HG02970 (cell line): Measurements from ENCODE around the gene CDIP1.

Source experiments
- ATAC-seq: cut with Tn5 transposase; IDR thresholded peaks from one replicate; pipeline ENCODE4 v1.9.1; 2021; ENCODE audit warnings: mild to moderate bottlenecking, moderate library complexity, moderate number of reproducible peaks; ENCODE audit not compliant: unreplicated experiment, low FRiP score

Gene CDIP1

DNA sequence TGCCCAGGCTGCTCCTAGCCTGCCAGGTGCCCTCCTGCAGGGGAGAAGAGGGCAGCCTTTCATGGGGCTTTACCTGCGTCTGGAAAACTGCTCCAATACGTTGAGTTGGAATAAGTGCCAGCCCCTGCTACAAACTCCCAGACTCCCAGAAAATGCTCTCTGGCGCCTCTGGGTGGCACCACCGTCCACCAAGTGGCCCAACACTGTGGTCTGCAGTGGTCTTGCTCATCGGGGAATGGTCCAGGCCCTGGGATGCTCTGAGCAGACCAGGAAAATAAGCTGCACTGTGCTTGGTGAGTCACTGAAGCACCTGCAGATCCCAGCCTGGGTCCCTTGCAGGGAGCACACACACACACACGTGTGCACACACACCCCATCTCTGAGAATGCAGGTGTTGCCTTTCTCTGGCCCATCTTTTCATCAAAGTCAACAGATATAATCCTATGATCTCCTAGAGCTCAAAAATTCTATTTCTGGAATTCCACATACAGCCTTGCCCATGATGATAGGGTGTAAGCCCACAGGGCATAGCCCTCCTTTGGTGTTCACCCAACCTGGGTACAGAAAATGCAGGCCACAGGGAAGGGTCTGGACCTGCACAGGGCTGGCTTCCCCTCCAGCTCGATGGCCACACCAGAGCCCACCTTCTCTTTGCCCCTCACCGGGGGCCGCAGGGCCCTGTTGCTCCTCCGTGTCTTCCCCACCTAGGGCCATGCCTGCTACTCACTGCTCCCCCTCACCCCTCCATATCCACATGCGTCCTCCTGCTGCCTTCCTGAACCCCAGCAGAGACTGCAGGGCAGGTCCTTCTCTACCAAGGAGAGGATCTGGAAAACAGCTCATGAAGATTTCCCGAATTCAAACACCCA is 20.5 kb downstream of the CDIP1 start:
- ATAC-seq = no peak

DNA sequence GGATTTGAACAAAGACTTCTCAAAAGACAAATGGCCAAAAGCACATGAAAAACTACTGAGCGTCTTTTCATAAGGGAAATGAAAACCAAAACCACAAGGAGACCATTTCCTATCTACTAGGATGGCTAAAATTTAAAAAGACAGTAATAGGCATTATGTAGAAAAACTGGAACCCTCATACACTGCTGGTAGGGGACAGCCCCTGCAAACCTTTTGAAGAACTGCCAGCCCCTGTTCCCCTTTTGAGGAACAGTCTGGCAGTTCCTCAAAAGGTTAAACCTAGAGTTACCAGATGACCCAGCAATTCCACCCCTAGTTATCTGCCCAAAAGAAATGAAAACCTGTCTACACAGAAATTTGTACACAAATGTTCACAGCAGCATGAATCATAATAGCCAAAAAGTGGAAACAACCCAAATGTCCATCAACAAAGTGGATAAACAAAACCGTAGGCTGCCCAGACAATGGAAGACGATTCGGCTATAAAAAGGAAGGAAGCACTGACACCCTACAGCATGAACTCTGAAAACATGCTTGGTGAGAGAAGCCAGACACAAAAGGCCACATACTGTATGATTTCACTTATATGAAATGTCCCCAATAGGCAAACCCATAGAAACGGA is 22.9 kb downstream of the CDIP1 start:
- ATAC-seq = no peak

DNA sequence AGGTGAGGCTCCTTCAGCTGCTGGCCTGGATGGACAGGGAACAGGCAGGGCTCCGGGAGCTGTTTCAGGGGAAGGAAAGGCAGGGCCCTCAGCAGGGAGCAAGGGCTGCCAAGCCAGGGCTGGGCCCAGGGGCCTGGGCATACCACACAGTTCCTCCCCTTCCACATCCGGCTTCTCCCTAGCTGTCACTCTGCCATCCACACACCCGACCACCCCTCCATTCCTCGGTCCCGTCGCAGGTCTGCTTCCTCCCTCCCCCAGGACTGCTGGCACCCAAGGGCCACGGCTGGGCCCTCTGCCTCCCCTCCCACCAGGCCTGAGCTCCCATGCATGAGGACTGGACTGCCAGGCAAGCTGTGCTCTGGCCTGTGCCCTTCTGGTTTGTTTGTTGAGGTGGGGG is 24.0 kb downstream of the CDIP1 start:
- ATAC-seq = no peak

GRCh38 chr16:4513881-4514280 is 24.7 kb downstream of the CDIP1 start:
- ATAC-seq = no peak

DNA sequence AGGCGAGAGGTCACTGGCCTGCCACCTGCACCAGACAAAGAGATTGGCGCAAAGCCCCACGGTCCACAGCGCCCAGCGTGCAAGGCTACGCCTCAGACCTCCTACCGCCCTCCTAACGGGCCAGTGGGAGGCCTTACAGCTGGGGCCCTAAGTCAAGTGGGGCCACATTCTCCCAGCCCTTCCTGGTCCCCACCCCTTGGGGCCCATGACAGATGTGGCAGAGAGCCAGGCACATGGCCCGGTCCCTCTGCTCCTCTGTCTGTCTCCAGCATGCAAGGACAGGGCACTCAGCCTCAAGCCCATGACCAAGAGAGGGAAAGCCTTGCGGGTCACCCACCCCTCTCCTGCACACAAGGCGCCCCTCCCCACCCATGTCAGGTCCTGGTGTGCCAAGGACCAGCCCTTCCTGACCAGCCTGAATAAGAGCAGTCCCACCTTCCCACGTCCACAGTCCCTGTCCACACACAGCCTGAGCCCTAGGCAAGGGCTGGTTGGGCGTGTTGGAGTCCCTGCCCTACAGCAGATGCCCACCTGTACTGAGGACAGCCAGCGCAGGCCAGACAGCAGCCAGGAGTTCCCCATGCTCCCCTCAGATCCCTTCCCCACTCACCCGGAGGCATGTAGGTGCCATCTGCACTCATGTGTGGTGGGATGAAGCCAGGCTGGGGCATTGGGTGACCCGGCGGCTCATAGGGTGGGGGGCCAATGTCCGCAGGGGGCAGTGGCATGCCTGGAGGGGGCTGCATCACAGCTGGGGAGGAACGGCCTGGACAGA is 25.3 kb downstream of the CDIP1 start:
- ATAC-seq = no peak

DNA sequence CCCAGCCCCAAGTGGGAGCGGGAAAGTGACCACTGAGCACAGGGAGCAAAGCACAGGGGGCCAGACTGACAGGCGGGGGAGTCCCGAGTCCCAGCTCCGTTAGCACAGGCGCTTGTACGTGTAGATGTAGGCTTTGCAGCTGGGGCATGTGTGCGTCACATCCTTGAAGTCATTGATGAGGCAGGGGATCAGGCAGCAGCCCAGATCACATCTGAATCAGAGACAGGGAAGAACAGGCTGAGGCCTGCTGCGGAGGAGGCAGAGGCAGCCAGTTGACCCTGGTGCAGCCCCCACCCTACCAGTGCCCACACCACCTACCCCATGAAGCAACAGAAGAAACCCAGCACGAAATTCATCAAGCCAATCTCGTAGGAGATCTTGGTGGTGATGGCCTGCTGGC is 26.1 kb downstream of the CDIP1 start:
- ATAC-seq = no peak

DNA sequence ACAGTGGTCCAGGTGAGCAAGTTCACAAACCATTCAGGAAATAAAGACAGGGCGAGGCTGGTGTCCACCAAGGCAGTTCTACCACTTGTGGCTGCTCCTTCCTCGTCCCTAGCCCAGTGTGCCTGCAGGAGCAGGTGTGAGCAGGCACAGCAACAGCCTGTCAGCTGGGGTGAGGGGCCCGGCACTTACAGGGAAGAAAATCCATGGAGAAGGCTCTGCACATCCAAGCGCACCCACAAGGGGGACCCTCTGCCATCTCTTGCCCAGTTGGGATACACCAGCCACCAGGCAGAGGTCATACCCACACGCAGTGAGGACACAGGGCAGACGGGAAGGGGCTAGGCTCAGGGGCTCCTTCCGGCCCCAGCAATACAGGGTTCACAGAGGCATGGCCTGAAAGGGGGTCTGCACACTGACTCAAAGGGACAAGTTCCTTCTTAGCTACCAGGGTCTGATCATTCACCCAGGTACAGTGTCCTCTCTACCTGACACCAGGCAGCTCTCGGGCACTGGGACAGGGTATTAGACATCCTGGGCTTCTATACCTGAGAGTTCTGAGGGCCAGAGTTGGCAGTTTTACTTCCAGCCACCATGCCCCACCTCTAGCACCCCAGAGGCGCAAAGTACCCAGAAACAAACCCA is 27.0 kb downstream of the CDIP1 start:
- no peak for ATAC-seq

- no peak for ATAC-seq
Measured at GRCh38 chr16:4510747-4511426, 27.7 kb downstream of the CDIP1 start.

DNA sequence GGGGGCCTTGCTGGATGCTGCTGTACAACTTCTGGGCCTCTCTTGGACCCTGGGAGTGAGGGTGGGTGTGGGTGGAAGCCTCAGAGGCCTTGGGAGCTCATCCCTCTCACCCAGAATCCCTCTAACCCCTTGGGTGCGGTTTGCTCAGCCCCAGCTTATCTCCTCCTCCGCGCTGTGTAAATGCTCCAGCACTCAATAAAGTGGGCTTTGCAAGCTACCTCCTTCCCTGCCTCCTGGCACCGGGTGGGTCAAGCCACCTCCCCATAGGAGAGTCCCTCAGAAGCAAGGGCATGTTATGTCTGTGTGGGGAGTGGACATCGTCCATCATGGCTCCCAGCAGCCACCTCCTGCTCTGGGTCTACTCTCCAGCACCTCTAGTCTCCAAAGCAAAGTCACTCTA is 28.4 kb downstream of the CDIP1 start:
- no peak for ATAC-seq

DNA sequence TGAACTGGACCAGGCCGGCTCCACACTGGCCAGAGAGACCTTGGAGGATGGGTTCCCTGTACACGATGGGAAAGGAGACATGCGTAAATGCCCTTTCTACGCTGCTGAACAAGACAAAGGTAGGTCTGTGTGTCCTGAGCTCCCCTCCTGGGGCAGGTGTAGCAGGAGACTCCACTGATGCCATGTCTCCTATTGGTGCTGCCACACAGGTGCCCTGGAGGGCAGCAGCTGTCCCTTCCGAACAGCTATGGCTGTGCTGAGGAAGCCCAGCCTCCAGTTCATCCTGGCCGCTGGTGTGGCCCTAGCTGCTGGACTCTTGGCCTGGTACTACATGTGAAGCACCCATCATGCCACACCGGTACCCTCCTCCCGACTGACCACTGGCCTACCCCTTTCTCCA is 29.2 kb downstream of the CDIP1 start:
- ATAC-seq = no peak

- no peak for ATAC-seq
Measured at GRCh38 chr16:4508806-4509205, 29.8 kb downstream of the CDIP1 start.

DNA sequence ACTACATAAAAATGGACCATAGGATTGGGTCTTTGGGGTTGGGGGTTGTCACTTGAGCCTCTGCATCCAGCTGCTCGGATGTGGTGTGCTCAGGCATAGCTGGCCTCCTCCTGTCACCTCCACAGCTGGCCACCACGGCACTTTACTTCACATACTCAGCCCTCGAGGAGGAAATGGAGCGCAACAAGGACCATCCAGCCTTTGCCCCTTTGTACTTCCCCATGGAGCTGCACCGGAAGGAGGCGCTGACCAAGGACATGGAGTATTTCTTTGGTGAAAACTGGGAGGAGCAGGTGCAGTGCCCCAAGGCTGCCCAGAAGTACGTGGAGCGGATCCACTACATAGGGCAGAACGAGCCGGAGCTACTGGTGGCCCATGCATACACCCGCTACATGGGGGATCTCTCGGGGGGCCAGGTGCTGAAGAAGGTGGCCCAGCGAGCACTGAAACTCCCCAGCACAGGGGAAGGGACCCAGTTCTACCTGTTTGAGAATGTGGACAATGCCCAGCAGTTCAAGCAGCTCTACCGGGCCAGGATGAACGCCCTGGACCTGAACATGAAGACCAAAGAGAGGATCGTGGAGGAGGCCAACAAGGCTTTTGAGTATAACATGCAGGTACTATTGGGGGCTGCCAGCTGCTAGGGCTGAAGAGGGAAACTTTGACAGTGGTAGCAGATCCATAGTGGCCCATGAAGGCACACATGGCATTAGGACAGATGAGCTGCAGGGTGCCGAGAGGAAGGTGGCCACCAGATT is 30.8 kb downstream of the CDIP1 start:
- ATAC-seq = no peak

- no peak for ATAC-seq
Measured at GRCh38 chr16:4506450-4506849, 32.1 kb downstream of the CDIP1 start.

- ATAC-seq = peak; percentile 55
Measured at GRCh38 chr16:4505356-4506147, 33.0 kb downstream of the CDIP1 start.

GRCh38 chr16:4501071-4501478 is 37.5 kb downstream of the CDIP1 start:
- no peak for ATAC-seq

GRCh38 chr16:4500272-4500671 is 38.3 kb downstream of the CDIP1 start:
- ATAC-seq = no peak

DNA sequence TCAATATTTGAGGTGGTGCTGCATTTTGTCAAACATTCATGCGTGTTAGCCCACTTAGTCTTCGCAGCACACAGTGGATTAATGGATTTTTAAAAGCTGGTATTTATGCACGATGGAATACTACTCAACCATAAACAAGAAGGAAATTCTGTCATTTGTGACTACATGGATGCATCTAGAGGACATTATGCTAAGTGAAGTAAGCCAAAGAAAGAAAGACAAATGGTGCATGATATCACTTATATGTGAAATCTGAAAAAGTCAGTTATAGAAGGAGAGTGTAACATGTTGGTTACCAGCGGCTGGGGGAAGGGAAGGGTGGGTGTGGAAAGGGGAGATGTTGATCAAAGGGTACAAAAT is 39.4 kb downstream of the CDIP1 start:
- no peak for ATAC-seq

DNA sequence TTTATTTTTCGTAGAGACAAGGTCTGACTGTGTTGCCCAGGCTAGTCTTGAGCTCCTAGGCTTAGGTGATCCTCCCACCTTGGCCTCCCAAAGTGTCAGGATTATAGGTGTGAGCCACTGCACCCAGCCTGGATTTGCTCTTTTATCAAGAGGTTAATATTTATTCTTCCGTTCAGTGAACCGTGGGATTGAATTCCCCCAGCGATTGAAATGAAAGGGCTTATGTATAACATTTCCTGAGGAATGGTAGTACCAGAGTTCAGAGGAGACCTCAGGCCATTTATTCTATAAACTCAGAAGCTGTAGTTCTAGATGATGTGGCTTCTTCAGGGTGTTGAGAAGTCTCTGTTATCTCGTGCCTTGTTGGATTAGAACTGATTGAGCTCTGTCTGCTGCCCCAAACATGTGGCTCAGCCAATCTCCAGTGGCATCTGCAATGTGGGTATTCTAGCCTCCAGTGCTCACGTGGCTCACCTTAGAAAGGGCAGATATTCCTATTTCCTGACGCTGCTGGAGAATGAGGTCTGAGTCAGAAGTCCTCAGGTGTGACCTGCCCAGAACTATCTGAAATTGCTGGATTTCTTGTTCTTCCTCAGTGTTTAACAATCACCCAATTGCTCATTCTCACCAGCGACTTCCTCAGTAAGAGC is 39.9 kb downstream of the CDIP1 start:
- no peak for ATAC-seq
